Neural cell (in vitro differentiated cells): ENCODE results near the gene PCGF3. TPM values are rescaled to one million over a fixed set of nuclear protein-coding genes. Genes with fewer than 3 reads are reported as not detected.
"Not testable (repeated sequence)": the region's sequence is repeated elsewhere in the genome, so short reads cannot be mapped to it uniquely, and the experiment has no call there.

Source experiments
- H2AFZ ChIP-seq: fragments of 200-600, 300-800 bp; sonication (generic), shearing (Covaris generic); 2 replicates; pipeline ENCODE4 v1.6.0; 2014; ENCODE audit warnings: low read depth, mild to moderate bottlenecking, antibody characterized with exemption, low read length, moderate library complexity
- H3F3A ChIP-seq: fragments of 200-600 bp; shearing (Covaris generic); 2 replicates; pipeline ENCODE4 v1.6.1; 2016; ENCODE audit warnings: mild to moderate bottlenecking, moderate library complexity, mixed read lengths, antibody characterized with exemption, low read length; ENCODE audit not compliant: insufficient read depth, poor library complexity, severe bottlenecking
- H3K27ac ChIP-seq: fragments of 200-600, 300-800 bp; sonication (generic), shearing (Covaris generic); 2 replicates; pipeline ENCODE4 v1.5.1; 2014; ENCODE audit warnings: mild to moderate bottlenecking, low read length, moderate library complexity
- H3K27me3 ChIP-seq: fragments of 300-800, 200-600 bp; sonication (generic), shearing (Covaris generic); 2 replicates; pipeline ENCODE4 v1.6.0; 2014; ENCODE audit warnings: mild to moderate bottlenecking, low read depth, low read length, moderate library complexity; ENCODE audit not compliant: insufficient read depth
- H3K36me3 ChIP-seq: fragments of 300-800, 200-600 bp; sonication (generic), shearing (Covaris generic); 2 replicates; pipeline ENCODE4 v1.5.1; 2014; ENCODE audit warnings: mild to moderate bottlenecking, antibody characterized with exemption, low read length, moderate library complexity; ENCODE audit not compliant: insufficient read depth
- H3K4me2 ChIP-seq: fragments of 300-800, 200-600 bp; sonication (generic), shearing (Covaris generic); 2 replicates; pipeline ENCODE4 v1.6.0; 2014; ENCODE audit warnings: mild to moderate bottlenecking, low read length
- H3K4me3 ChIP-seq: fragments of 300-800, 200-600 bp; sonication (generic), shearing (Covaris generic); 2 replicates; pipeline ENCODE4 v1.5.1; 2014; ENCODE audit warnings: mild to moderate bottlenecking, low read length, moderate library complexity
- H3K79me2 ChIP-seq: fragments of 200-600 bp; shearing (Covaris generic); replicated peaks from 2 replicates; pipeline ENCODE4 v1.6.0; 2014; ENCODE audit warnings: mild to moderate bottlenecking, low read length, moderate library complexity; ENCODE audit not compliant: insufficient read depth
- H3K9ac ChIP-seq: fragments of 300-800, 200-600 bp; sonication (generic), shearing (Covaris generic); 2 replicates; pipeline ENCODE4 v1.6.1; 2016; ENCODE audit warnings: mild to moderate bottlenecking, low read length, mixed read lengths
- H3K9me2 ChIP-seq: fragments of 200-600 bp; shearing (Covaris generic); 2 replicates; pipeline ENCODE4 v1.6.1; 2016; ENCODE audit warnings: mild to moderate bottlenecking, low read length, mixed read lengths; ENCODE audit not compliant: insufficient read depth
- H3K9me3 ChIP-seq: fragments of 200-600, 300-800 bp; sonication (generic), shearing (Covaris generic); 2 replicates; pipeline ENCODE4 v1.6.1; 2016; ENCODE audit warnings: mild to moderate bottlenecking, mixed run types, low read length, moderate library complexity, mixed read lengths
- H4K20me1 ChIP-seq: fragments of 200-600 bp; shearing (Covaris generic); 2 replicates; pipeline ENCODE4 v1.6.1; 2016; ENCODE audit warnings: mild to moderate bottlenecking, mixed run types; ENCODE audit not compliant: insufficient read depth
- CTCF ChIP-seq: fragments of 450-650 bp; IDR thresholded peaks from 2 replicates; pipeline ENCODE4 v1.5.1; 2014; ENCODE audit warnings: antibody characterized with exemption, mild to moderate bottlenecking, moderate library complexity; ENCODE audit not compliant: poor library complexity, severe bottlenecking
- EP300 ChIP-seq: fragments of 450-650 bp; conservative IDR thresholded peaks from 2 replicates; pipeline ENCODE4 v1.6.1; 2014; ENCODE audit warnings: antibody characterized with exemption, mild to moderate bottlenecking, moderate library complexity; ENCODE audit not compliant: poor library complexity, severe bottlenecking
- EZH2 ChIP-seq: fragments of 200-600, 300-800 bp; shearing (Covaris generic), sonication (generic); IDR thresholded peaks from 2 replicates; pipeline ENCODE4 v1.6.1; 2014; ENCODE audit warnings: antibody characterized with exemption, low read length, borderline replicate concordance, mild to moderate bottlenecking; ENCODE audit not compliant: insufficient read depth, poor library complexity, severe bottlenecking
- MXI1 ChIP-seq: fragments of 450-650 bp; conservative IDR thresholded peaks from 2 replicates; pipeline ENCODE4 v1.6.1; 2014; ENCODE audit warnings: antibody characterized with exemption, mild to moderate bottlenecking; ENCODE audit not compliant: poor library complexity, severe bottlenecking
- POLR2AphosphoS5 ChIP-seq: IDR thresholded peaks from 2 replicates; pipeline ENCODE4 v1.6.1; 2012
- RAD21 ChIP-seq: fragments of 450-650 bp; conservative IDR thresholded peaks from 2 replicates; pipeline ENCODE4 v1.6.1; 2014; ENCODE audit warnings: antibody characterized with exemption, mild to moderate bottlenecking, moderate library complexity
- REST ChIP-seq: IDR thresholded peaks from 2 replicates; pipeline ENCODE4 v1.6.1; 2012; ENCODE audit warnings: borderline replicate concordance
- SMC3 ChIP-seq: fragments of 450-650 bp; conservative IDR thresholded peaks from 2 replicates; pipeline ENCODE4 v1.6.1; 2014; ENCODE audit warnings: antibody characterized with exemption, mild to moderate bottlenecking, moderate library complexity; ENCODE audit not compliant: poor library complexity
- TAF1 ChIP-seq: IDR thresholded peaks from 2 replicates; pipeline ENCODE4 v1.6.1; 2012; ENCODE audit warnings: low read depth
- polyA plus RNA-seq: library from polyadenylated mRNA; depleted of rRNA; stranded (reverse); fragments of >200 nt; gene quantifications from 2 replicates; pipeline ENCODE4 v1.2.3, GENCODE V29; 2014

Gene PCGF3
- polyA plus RNA-seq, 1 donor from 2014 or later: 117 TPM

GRCh38 chr4:734951-735350 lies 29.3 kb downstream of the PCGF3 start:
- no peak overlapping the region for H2AFZ ChIP-seq
- H3K27me3 ChIP-seq: no peaks in the 10 kb centered on the region
- no peaks in the 10 kb centered on the region for H3K9me3 ChIP-seq
- H3K4me2 ChIP-seq: no peak overlapping the region
- TF ChIP-seq RAD21 (no peak), EP300 (no peak), TAF1 (no peak), MXI1 (no peak), REST (no peak), POLR2AphosphoS5 (no peak), CTCF (no peak), EZH2 (no peak)
- no peaks in the 10 kb centered on the region for H3K9me2 ChIP-seq
- no peaks in the 10 kb centered on the region for H3K79me2 ChIP-seq
- no peaks in the 10 kb centered on the region for H4K20me1 ChIP-seq
- no peak overlapping the region for H3K27ac ChIP-seq
- no peaks in the 10 kb centered on the region for H3F3A ChIP-seq
- H3K9ac ChIP-seq: no peak overlapping the region
- no peaks in the 10 kb centered on the region for H3K36me3 ChIP-seq
- H3K4me3 ChIP-seq: no peak overlapping the region

- H3K4me3 ChIP-seq: no peak overlapping the region
- H3K9me3 ChIP-seq: no peaks in the 10 kb centered on the region
- no peaks in the 10 kb centered on the region for H3K36me3 ChIP-seq
- H3K27me3 ChIP-seq: no peaks in the 10 kb centered on the region
- H3F3A ChIP-seq: no peaks in the 10 kb centered on the region
- no peak overlapping the region for H2AFZ ChIP-seq
- no peak overlapping the region for H3K9ac ChIP-seq
- H3K4me2 ChIP-seq: no peak overlapping the region
- no peaks in the 10 kb centered on the region for H3K79me2 ChIP-seq
- TF ChIP-seq CTCF (no peak), SMC3 (no peak), MXI1 (no peak), REST (no peak), RAD21 (no peak), EZH2 (no peak)
- H4K20me1 ChIP-seq: no peaks in the 10 kb centered on the region
- no peak overlapping the region for H3K27ac ChIP-seq
- H3K9me2 ChIP-seq: no peaks in the 10 kb centered on the region
Observed at GRCh38 chr4:735583-735982, 30.0 kb downstream of the PCGF3 start.

GRCh38 chr4:736561-736960 lies 30.9 kb downstream of the PCGF3 start:
- not testable (repeated sequence) for H3K27me3 ChIP-seq, H3K27ac ChIP-seq, H3K4me3 ChIP-seq, H3K9ac ChIP-seq, H3K4me2 ChIP-seq, H3K36me3 ChIP-seq, H3K9me2 ChIP-seq, H3K79me2 ChIP-seq, H2AFZ ChIP-seq, H3F3A ChIP-seq, H3K9me3 ChIP-seq, H4K20me1 ChIP-seq
